NCI-H2081 (cell line): ENCODE results near the gene MRPL43.

Experiments
- DNase-seq, 2 experiments: peaks; one replicate each; lab custom pipeline; 2025; lab: John Stamatoyannopoulos, UW

MRPL43 gene

GRCh38 chr10:101019440-101019703 is 32.1 kb upstream of the MRPL43 start:
- no peak for DNase-seq

DNA sequence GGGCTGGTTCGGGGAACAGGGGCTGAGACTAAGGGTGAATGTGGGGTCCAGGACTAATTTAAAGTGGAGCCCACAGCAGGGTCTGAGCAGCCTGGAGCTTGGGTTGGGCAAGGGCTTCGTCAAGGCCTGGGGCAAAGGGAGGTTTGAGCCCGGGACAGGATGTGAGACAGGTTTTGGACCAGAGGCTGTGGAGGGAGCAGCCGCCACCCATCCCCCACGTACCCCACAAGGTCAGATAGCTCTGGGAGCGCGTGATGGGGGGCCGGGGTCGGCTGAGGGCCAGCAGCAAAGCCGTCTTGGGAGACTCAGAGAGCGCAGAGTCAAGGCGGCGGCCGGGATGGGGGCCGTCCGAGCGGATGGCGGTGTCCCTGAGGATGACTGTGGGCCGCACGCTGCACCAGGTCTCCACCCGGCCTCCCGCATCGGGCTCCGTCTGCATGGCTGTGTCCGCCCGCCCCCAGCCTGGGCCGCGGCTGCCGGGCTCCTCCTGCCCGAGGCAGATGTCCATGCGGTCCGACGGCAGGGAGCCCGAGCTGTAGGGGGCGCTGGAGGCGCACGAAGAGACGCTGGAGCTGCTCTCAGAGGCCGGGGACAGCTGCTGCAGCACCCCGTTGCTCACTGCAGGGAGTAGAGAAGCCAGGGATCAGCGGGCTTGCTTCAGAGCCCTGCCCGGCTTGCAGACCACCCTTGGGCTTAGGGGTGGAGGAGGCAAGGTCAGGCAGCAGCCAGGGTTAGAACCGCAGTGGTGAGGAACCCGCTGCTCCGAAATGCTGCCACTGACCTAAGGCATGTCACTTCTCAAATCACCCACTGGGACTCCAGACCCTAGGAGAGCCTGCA is 31.5 kb upstream of the MRPL43 start:
- peak; percentile 69 to 71 for DNase-seq

DNA sequence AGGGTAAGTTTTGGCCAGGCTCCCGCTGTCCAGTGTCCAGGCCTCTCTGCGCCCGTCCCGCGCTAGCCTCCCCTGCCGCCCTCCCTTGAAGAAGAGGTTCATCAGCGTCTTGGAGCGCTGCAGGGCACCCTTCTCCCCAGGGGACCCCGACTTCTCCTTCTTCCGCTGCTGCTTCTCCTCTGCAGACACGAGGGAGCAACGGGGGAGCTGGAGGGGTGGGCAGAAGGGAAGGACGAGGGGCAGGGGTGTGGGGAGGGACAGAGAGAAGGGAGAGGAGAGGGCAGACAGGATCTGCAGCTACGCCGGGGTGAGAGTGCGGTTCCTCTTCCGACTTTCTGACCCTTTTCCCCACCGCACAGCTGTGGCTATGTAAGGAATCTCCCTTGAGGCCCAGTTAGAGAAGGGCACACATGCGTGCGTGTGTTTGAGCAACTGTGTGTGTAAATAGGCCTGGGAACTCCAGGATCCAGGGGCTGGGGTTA is 30.9 kb upstream of the MRPL43 start:
- DNase-seq: no peak

DNA sequence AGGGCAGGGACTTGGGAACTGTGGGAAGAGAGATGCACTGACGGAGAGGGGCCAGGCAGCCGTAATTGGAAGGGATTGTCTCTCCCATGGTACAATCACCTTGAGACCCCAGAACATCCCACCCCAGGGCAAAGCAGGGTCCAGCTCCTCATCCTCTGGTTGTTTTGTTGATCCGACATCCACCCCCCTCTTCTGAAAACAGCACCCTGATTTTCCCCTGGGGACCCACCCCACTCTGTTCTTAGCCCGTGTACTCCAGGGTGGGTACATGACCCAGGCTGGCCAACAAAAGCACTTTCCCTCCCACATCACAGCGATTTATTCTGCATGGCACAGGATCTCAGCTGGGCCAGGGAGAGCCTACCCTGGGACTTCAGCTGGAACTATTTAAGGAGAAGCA is 29.5 kb upstream of the MRPL43 start:
- DNase-seq: no peak

- no peak for DNase-seq
These were observed 28.3 kb upstream of the MRPL43 start for GRCh38 chr10:101015582-101015973.

GRCh38 chr10:101014966-101015581 is 27.8 kb upstream of the MRPL43 start:
- no peak for DNase-seq

DNA sequence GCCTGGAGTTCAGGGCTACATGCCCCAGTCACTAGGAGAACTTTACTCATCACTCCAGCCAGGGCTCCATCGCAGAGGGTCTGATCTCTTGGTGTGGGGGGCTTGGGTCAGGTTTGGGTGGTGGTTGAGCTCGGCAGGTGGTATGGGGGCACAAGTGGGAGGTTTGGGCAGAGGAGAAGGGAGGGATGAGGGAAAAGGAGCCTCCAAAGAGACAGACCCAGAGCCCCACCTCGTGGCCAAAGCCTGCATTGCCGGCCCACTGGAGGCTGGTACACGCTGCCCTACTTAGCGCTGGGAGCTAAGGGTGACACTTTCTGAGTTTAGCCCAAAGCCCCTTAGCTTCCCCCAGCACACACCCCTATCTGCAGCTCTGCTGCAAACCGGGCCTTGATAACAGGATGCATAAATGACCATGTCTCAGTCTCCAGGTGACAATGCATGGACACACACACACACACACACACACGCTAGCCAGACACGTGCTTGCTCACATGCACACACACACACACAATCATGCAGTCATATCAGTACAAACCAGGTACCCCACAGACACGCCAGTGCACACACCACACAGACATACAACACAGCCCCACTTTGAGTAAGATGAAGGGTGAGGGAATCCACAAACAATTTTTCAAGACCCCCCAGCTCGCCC is 27.1 kb upstream of the MRPL43 start:
- peak; percentile 28 to 37 for DNase-seq

DNA sequence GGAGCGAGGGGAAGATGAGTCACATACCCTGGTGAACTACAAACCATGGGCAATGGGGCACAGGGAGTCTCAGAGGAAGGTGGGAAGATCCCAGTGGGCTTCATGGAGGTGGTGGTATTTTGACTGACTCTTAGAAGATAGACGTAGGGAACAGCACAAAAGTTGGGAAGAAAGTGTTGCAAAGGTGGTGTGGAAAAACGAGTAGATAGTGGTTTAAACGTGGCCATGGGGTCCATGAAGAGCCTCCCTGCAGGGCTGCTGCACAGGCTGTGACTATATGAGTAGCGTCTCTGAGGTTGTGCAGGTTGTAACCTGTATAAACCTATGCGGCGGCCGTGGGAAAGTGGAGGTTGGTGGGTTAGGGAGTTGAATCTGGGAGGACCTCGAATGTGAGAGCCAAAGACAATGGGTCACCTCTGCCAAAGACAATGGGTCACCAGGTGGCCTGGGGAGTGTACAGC is 26.1 kb upstream of the MRPL43 start:
- DNase-seq: no peak

DNA sequence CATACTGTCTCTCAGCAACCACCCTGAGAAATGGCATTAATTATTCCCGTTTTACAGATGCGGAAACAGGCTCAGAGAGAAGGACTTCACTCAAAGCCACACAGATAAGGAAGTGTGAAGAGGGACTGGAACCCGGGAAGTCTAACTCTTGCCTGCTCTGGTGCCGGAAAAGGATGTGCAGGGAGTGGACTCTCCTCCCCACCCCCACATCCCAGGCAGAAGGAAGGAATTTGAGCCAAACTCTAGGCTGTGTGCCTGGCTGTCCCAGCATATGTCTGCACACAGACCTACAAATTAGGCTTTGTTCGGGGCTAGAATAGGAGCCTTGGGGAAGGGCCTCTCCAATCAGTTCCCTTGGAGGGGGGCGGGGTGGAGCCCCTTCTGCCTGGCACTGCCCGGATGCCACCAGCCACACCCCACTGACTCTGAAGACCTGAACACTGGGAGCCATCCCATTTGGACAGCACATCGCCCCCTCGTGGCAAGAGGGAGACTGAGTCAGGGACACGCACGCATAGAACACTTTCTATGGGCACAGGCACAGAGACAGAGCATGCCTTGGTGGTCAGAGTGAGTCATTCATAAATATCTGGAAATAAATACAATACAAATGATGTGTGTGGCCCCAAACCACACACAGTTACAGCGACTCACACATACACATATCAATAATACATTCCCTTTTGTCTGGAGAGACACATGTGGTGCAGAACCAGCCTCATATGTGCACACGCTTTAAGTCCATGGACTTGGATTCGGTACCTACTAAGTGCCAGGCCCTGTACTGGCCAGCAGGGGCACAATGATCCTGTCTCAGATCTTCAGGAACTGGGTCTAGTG is 25.4 kb upstream of the MRPL43 start:
- peak; percentile 65 for DNase-seq

DNA sequence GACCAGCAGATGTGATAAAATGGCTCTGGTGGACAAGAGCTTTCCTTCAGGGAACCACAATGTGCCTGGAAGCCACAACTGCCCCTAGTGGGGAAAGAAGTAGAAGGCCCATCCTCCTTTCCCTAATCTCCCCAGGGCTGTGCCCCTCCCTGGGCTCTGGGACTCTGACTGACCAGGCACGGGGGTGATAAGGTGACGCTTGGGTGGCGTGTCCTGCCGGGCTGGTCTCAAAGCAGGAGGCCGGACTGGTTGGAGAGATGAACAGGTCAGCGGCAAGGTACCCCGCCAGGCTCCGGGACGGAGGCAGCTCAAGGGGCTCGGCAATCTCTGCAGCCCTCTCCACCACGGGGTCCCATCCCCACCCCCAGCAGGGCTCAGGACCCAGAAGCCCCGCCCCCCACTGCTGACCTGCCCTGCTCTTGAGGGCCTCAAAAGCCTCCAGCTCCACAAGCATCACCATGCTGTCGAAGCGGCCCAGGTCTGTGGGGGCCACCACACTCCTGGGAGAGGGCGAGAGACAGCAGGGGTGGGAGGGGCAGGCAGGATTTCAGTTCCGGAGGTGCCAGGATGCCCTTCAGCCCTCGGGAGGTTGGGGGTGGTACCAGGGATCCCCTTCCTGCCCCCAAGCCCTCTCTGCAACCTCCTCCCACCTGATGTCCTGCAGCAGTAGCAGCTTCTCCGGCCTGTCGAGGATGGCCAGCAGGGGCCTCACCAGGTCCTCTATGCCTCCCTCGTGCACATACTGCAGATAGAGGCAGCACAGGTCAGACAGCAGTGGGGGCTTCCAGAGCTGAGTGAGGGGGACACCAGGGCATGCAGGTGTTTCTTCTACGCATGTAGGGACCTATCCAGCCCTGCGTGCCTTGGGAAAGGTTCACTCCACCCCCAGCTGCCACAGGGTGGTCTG is 24.5 kb upstream of the MRPL43 start:
- no peak for DNase-seq

DNA sequence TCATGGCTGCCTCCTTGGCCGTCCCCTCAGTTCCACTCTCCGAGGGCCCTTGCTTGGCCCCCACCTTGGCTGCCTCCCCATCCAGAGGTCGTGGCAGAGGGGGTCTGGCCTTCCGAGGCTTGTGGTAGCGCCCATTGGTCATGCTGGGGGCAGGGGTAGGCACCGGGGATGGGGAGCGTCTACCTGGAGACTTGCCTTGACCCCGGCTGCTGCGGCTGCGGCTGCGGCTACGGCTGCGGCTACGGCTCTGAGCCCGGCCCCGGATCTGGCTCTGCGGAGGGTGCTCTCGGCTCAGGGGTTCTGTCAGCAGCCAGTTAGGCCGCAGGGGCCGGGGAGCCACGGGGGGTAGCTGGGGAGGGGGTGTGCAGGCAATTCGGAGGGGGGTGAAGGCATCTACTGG is 23.0 kb upstream of the MRPL43 start:
- DNase-seq: no peak

GRCh38 chr10:101008823-101009423 is 21.6 kb upstream of the MRPL43 start:
- DNase-seq: no peak

DNA sequence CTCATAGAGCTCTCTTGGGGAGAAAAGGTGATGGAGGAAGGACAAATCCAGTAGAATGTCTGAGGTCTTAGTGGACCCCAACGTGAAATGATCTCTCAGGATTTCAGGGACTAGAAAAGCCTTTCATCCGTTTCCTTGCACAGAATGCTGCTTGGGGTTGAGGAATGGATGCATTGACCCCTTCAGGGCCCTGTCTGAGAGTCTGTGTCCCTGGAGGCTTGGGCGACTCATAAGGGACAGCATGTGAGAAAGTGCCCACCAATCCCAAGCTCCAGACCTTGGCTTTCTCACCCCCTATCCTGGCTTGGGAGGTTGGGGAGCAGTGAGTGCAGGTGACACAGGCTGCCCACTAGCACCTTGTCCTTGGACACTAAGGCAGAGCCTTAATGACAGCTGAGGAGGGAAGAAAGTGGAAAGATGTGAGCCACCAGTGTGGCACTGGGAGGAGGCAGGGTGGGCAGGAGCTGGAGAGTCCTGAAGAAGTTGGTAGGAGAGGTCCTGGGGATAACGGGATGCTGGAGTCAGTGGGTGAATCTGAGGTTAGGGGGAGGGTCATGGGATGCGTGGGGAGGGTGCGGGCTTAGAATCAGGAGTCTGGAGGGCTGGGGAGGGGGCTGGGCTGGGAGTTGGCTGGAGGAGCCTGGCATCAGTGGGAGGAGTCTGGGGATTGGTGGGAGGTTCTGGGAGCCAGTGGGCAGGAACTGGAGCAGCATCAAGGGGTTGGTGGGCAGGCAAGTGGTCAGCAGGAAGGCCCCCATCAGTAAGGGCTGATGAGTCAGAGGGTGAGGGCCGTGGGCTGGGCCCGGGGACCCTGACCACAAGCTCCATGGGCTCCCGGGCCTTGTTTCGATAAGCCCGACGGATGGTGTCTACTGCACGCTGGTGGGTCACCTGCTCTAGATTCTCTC is 20.9 kb upstream of the MRPL43 start:
- no peak for DNase-seq

DNA sequence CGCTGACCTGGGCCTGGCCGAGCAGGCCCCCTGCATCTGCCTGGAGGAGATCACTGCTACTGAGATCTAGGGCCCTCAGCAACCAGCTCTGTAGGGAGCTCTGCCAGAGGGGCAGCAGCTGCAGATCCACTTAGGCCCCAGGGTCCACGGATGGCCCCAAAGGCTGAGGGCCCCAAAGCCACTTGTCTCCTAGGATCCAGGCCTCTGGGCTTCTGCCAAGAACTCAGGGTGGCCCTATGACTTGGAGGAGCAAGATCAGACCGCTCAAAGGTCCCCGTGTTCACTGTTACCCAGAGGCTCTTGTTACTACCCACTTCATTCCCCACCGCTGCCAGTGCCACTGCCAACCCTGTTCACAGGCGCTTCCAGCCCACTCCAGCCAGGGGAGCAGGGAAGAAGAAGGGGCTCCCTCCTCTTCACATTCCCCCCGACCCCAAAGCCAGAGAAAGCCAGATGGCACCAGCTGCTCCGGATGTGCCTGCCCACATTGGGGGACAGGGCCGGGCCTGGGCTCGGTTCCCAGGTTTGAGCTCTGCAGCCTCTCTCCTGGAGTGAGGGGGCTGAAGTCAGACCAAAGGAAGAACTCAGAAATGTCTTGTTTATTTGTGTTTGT is 19.9 kb upstream of the MRPL43 start:
- DNase-seq: no peak

DNA sequence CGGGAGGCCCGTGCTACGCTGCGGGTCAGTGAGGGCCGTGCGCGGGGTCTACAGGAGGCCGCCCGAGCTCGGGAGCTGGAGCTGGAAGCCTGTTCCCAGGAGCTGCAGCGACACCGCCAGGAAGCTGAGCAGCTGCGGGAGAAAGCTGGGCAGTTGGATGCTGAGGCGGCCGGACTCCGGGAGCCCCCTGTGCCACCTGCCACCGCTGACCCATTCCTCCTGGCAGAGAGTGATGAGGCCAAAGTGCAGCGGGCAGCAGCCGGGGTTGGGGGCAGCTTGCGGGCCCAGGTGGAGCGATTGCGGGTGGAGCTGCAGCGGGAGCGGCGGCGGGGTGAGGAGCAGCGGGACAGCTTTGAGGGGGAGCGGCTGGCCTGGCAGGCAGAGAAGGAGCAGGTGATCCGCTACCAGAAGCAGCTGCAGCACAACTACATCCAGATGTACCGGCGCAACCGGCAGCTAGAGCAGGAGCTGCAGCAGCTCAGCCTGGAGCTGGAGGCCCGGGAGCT is 19.3 kb upstream of the MRPL43 start:
- DNase-seq: no peak

DNA sequence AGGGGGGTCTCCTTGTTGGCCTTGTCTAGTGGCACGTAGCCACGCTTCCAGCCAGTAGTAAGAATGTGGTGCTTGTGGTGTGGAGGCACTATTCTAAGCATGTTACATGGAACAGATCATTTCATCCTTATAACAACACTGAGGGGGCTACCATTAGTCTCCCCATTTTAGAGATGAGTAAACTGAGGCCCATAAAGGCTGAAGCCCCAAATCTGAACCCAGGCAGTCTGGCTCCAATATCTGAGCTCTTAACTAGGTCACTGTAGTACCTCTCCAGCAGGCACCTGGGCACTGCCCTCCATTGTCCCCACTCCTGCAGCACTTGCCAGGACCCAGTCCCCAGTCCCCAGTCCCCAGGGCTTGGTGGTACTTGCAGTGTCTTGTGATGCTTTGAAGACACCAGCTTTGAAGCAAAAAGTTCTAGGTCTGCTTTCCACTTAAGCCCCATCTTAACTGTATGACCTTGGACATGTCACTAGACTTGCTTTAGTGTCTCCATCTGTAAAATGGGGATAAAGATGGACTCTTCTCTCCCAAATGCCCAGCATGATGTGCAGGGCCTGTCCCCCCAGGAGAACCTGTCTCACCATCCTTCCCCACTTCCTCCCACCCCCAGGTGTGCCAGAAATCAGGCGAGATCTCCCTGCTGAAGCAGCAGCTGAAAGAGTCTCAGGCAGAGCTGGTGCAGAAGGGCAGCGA is 18.7 kb upstream of the MRPL43 start:
- DNase-seq: no peak

DNA sequence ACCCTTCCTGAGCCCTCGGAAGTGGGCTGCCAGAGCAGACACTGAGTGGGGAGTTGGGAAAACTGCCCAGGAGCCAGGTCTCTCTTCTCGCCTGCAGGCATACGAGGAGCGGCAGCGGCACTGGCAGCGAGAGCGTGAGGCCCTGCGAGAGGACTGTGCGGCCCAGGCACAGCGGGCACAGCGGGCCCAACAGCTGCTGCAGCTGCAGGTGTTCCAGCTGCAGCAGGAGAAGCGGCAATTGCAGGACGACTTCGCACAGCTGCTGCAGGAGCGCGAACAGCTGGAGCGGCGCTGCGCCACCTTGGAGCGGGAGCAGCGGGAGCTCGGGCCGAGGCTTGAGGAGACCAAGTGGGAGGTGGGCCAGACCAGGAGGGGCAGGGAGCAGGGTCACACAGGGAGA is 18.1 kb upstream of the MRPL43 start:
- no peak for DNase-seq

DNA sequence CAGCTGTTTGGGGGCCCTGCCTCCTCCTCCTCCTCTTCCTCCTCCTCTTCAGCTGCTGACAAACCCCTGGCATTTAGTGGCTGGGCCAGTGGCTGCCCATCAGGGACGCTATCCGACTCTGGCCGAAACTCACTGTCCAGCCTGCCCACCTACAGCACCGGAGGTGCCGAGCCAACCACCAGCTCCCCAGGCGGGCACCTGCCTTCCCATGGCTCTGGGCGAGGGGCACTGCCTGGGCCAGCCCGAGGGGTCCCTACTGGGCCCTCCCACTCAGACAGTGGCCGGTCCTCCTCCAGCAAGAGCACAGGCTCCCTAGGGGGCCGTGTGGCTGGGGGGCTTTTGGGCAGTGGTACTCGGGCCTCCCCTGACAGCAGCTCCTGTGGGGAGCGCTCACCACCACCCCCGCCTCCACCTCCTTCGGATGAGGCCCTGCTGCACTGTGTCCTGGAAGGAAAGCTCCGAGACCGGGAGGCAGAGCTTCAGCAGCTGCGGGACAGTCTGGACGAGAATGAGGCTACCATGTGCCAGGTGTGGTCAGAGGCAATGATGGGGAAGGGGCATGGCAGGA is 16.4 kb upstream of the MRPL43 start:
- DNase-seq: no peak
